KOPT-K1 (cell line): ENCODE measurements around the gene KIZ.

Experiments used
- H3K27ac ChIP-seq: fragments of 200-600 bp; sonication (generic); 2 replicates; pipeline ENCODE4 v1.5.1; 2016; ENCODE audit warnings: antibody characterized with exemption, mild to moderate bottlenecking, low read depth, low read length; ENCODE audit not compliant: poor library complexity, severe bottlenecking
- H3K36me3 ChIP-seq: fragments of 200-600 bp; sonication (generic); 2 replicates; pipeline ENCODE4 v1.5.1; 2017; ENCODE audit warnings: antibody characterized with exemption, mild to moderate bottlenecking, low read length, moderate library complexity; ENCODE audit not compliant: insufficient read depth
- H3K9me3 ChIP-seq: fragments of 200-600 bp; sonication (generic); 2 replicates; pipeline ENCODE4 v1.5.1; 2017; ENCODE audit warnings: antibody characterized with exemption, low read length, mild to moderate bottlenecking; ENCODE audit not compliant: insufficient read depth, poor library complexity, severe bottlenecking

The KIZ gene

GRCh38 chr20:21101932-21102575 lies 23.8 kb upstream of the KIZ start:
- Histone ChIP-seq H3K27ac (no peak overlapping the region), H3K36me3 (no peaks in the 10 kb centered on the region)

GRCh38 chr20:21102603-21103311 lies 23.1 kb upstream of the KIZ start:
- Histone ChIP-seq H3K36me3 (no peaks in the 10 kb centered on the region), H3K27ac (no peak overlapping the region), H3K9me3 (no peaks in the 10 kb centered on the region)

More at GRCh38 chr20:21101932-21102575, 23.8 kb upstream of the KIZ start:
- no peaks in the 10 kb centered on the region for H3K9me3 ChIP-seq

- Histone ChIP-seq H3K27ac (no peak overlapping the region), H3K9me3 (no peaks in the 10 kb centered on the region), H3K36me3 (no peaks in the 10 kb centered on the region)
These were observed 22.1 kb upstream of the KIZ start for GRCh38 chr20:21103582-21104465.

GRCh38 chr20:21104466-21104761 lies 21.5 kb upstream of the KIZ start:
- H3K9me3 ChIP-seq: no peaks in the 10 kb centered on the region
- no peak overlapping the region for H3K27ac ChIP-seq
- H3K36me3 ChIP-seq: no peaks in the 10 kb centered on the region

- no peaks in the 10 kb centered on the region for H3K36me3 ChIP-seq
- no peak overlapping the region for H3K27ac ChIP-seq
These were observed 21.0 kb upstream of the KIZ start for GRCh38 chr20:21104921-21105320.

GRCh38 chr20:21105429-21106170 lies 20.3 kb upstream of the KIZ start:
- Histone ChIP-seq H3K36me3 (no peaks in the 10 kb centered on the region), H3K9me3 (no peaks in the 10 kb centered on the region), H3K27ac (no peak overlapping the region)

More at GRCh38 chr20:21104921-21105320, 21.0 kb upstream of the KIZ start:
- H3K9me3 ChIP-seq: no peaks in the 10 kb centered on the region

- Histone ChIP-seq H3K36me3 (no peaks in the 10 kb centered on the region), H3K27ac (no peak within 1 kb of the TSS), H3K9me3 (no peaks in the 10 kb centered on the region)
These were observed 19.5 kb upstream of the KIZ start, which contains the start of gene LINC00237 for GRCh38 chr20:21106171-21107017. Gene LINC00237, minus strand, starts transcription at chr20:21106358.

GRCh38 chr20:21109144-21109543 lies 16.7 kb upstream of the KIZ start:
- no peak overlapping the region for H3K27ac ChIP-seq
- H3K36me3 ChIP-seq: no peaks in the 10 kb centered on the region
- H3K9me3 ChIP-seq: no peaks in the 10 kb centered on the region

GRCh38 chr20:21110811-21111210 lies 15.1 kb upstream of the KIZ start:
- Histone ChIP-seq H3K27ac (no peak overlapping the region), H3K9me3 (no peaks in the 10 kb centered on the region), H3K36me3 (no peaks in the 10 kb centered on the region)

- H3K27ac ChIP-seq: no peak overlapping the region
- H3K9me3 ChIP-seq: no peaks in the 10 kb centered on the region
- no peaks in the 10 kb centered on the region for H3K36me3 ChIP-seq
These were observed 14.5 kb upstream of the KIZ start for GRCh38 chr20:21111416-21111815.

- Histone ChIP-seq H3K9me3 (no peaks in the 10 kb centered on the region), H3K27ac (no peak overlapping the region), H3K36me3 (no peaks in the 10 kb centered on the region)
These were observed 12.2 kb upstream of the KIZ start for GRCh38 chr20:21113697-21114096.

GRCh38 chr20:21114584-21114983 lies 11.3 kb upstream of the KIZ start:
- H3K27ac ChIP-seq: no peak overlapping the region
- H3K9me3 ChIP-seq: no peaks in the 10 kb centered on the region
- H3K36me3 ChIP-seq: no peaks in the 10 kb centered on the region

GRCh38 chr20:21117521-21117920 lies 8.4 kb upstream of the KIZ start:
- H3K9me3 ChIP-seq: no peaks in the 10 kb centered on the region
- no peak overlapping the region for H3K27ac ChIP-seq
- H3K36me3 ChIP-seq: no peaks in the 10 kb centered on the region

- Histone ChIP-seq H3K36me3 (no peaks in the 10 kb centered on the region), H3K27ac (no peak overlapping the region), H3K9me3 (no peaks in the 10 kb centered on the region)
These were observed 7.7 kb upstream of the KIZ start for GRCh38 chr20:21118138-21118537.
